ENCODE data around the gene PLCH1.

PLCH1 gene

DNA sequence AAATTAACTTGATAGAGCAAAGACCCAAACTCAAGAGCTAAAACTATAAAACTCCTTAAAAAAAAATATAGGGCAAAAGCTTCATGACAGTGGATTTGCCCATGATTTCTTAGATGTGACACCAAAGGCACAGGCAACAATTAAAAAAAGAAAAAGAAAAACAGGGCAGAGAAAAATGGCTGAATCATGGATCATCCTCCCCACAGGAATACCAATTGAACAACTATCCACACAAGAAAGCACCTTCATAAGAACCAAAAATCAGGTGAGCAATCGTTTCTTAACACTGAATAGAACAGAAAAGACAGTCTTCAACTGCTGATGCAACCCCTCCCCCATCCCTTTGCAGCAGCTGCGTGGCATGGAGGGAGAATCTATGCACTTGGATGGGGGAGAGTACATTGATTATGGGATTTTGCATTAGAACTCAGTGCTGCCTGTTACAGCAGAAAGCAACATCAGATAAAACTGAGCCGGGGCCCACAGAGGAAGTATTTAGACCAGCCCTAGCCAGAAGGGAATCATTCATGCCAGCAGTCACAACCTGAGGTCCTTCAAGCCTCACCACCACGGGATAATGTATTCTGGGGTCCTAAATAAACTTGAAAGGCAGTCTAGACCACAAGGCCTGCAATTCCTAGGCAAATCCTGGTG, 45.5 kb upstream of the PLCH1 start:
- H3K9me2 ChIP-seq (replicated peaks; ENCODE audit: control insufficient read depth, low read length), result no peaks in the 10 kb centered on the region
- no peaks in the 10 kb centered on the region for H3K9me3 ChIP-seq (ENCODE audit: control insufficient read depth, insufficient read depth, low read length)
- H3K4me1 ChIP-seq (ENCODE audit: control insufficient read depth, low read length), result peaks cover 8% of the 10 kb centered on the region
- no peak overlapping the region for H3K27ac ChIP-seq (ENCODE audit: low read depth, low read length)
- H3K27me3 ChIP-seq (ENCODE audit: control insufficient read depth, low read length), result no peaks in the 10 kb centered on the region
- H3F3A ChIP-seq (ENCODE audit: control insufficient read depth, insufficient read depth), result 0 out of 2 replicates have a peak, but pooled peaks cover under 1% of the 10 kb centered on the region
- no peaks in the 10 kb centered on the region for H3K79me2 ChIP-seq (ENCODE audit: control insufficient read depth, low read length)
- no peaks in the 10 kb centered on the region for H3K36me3 ChIP-seq (ENCODE audit: control insufficient read depth, low read length)
- H3K4me3 ChIP-seq (ENCODE audit: low read length), result no peak overlapping the region
- H3K4me2 ChIP-seq (ENCODE audit: low read length), result no peak overlapping the region
- H4K20me1 ChIP-seq (ENCODE audit: control insufficient read depth, insufficient read depth, low read depth, low read length), result no peaks in the 10 kb centered on the region
- TF ChIP-seq, protein P1, sequence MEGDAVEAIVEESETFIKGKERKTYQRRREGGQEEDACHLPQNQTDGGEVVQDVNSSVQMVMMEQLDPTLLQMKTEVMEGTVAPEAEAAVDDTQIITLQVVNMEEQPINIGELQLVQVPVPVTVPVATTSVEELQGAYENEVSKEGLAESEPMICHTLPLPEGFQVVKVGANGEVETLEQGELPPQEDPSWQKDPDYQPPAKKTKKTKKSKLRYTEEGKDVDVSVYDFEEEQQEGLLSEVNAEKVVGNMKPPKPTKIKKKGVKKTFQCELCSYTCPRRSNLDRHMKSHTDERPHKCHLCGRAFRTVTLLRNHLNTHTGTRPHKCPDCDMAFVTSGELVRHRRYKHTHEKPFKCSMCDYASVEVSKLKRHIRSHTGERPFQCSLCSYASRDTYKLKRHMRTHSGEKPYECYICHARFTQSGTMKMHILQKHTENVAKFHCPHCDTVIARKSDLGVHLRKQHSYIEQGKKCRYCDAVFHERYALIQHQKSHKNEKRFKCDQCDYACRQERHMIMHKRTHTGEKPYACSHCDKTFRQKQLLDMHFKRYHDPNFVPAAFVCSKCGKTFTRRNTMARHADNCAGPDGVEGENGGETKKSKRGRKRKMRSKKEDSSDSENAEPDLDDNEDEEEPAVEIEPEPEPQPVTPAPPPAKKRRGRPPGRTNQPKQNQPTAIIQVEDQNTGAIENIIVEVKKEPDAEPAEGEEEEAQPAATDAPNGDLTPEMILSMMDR (IDR thresholded peaks at IDR 0.05; ENCODE audit: low read depth, low read length, poor library complexity, severe bottlenecking), result no peak
- no peak for TF ChIP-seq EZH2phosphoT487 (IDR thresholded peaks at IDR 0.05; ENCODE audit: borderline replicate concordance, low read length)

DNA sequence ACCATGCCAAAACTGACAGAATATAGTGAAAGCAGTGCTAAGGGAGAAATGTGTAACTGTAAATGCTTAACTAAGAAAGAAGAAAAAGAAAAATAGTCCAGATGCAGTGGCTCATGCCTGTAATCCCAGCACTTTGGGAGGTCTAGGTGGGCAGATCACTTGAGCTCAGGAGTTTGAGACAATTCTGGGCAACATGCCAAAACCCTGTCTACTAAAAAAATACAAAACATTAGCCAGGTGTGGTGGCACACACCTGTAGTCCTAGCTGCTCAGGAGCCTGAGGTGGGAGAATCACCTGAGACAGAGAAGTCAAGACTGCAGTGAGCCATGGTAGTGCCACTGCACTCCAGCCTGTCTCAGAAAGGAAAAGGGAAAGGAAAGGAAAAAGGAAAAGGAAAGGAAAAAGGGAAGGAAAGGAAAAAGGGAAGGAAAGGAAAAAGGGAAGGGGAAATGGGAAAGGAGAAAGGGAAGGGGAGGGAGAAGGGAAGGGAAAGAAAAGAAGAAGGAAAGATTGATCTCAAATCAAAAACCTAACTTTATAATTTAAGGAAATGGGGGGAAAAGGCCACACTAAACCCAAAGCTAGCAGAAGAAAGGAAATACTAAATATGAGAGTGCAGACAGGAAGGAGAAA, 40.9 kb upstream of the PLCH1 start:
- Histone ChIP-seq H3K9me2 (replicated peaks; ENCODE audit: control insufficient read depth, low read length) (no peaks in the 10 kb centered on the region), H3K4me1 (ENCODE audit: control insufficient read depth, low read length) (peaks cover 11% of the 10 kb centered on the region), H3K4me2 (ENCODE audit: low read length) (no peak overlapping the region), H3K9me3 (ENCODE audit: control insufficient read depth, insufficient read depth, low read length) (no peaks in the 10 kb centered on the region; the same call in 1 of the 2 replicates), H3K27ac (ENCODE audit: low read depth, low read length) (no peak overlapping the region), H3K27me3 (ENCODE audit: control insufficient read depth, low read length) (no peaks in the 10 kb centered on the region), H4K20me1 (ENCODE audit: control insufficient read depth, insufficient read depth, low read depth, low read length) (no peaks in the 10 kb centered on the region), H3K79me2 (ENCODE audit: control insufficient read depth, low read length) (no peaks in the 10 kb centered on the region), H3K4me3 (ENCODE audit: low read length) (no peak overlapping the region), H3F3A (ENCODE audit: control insufficient read depth, insufficient read depth) (0 out of 2 replicates have a peak, but pooled peaks cover 2% of the 10 kb centered on the region), H3K36me3 (ENCODE audit: control insufficient read depth, low read length) (no peaks in the 10 kb centered on the region)
- TF ChIP-seq, protein P1 (IDR thresholded peaks at IDR 0.05; ENCODE audit: low read depth, low read length, poor library complexity, severe bottlenecking), result no peak
- TF ChIP-seq EZH2phosphoT487 (IDR thresholded peaks at IDR 0.05; ENCODE audit: borderline replicate concordance, low read length), result no peak

DNA sequence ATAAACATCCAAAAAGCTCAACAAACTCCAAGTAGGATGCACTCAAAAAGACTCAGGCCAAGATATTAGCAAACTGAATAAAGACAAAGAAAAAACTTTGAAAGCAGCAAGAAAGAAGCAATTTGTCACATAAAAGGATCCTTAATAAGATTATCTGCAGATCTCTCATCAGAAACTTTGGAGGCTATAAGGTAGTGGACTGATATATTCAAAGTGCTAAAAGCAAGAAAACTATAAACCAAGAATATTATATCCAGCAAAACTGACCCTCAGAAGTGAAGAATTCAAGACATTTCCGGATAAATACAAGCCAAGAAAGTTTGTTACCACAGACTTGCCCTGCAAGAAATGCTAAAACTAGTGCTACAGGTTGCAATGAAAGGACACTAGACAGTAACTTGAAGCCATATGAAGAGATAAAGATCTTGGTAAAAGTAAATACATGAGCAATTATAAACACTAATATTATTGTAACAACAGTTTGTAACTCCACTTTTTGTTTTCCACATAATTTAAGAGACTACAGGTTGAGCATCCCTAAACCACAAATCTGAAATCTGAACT, 37.6 kb upstream of the PLCH1 start:
- Histone ChIP-seq H3K27ac (ENCODE audit: low read depth, low read length) (no peak overlapping the region), H3K9me2 (replicated peaks; ENCODE audit: control insufficient read depth, low read length) (no peaks in the 10 kb centered on the region), H3K4me2 (ENCODE audit: low read length) (no peak overlapping the region), H3K9me3 (ENCODE audit: control insufficient read depth, insufficient read depth, low read length) (no peaks in the 10 kb centered on the region; the same call in 1 of the 2 replicates), H3K4me3 (ENCODE audit: low read length) (no peak overlapping the region), H3K79me2 (ENCODE audit: control insufficient read depth, low read length) (no peaks in the 10 kb centered on the region), H3K27me3 (ENCODE audit: control insufficient read depth, low read length) (no peaks in the 10 kb centered on the region), H4K20me1 (ENCODE audit: control insufficient read depth, insufficient read depth, low read depth, low read length) (no peaks in the 10 kb centered on the region), H3K4me1 (ENCODE audit: control insufficient read depth, low read length) (peaks cover 11% of the 10 kb centered on the region), H3K36me3 (ENCODE audit: control insufficient read depth, low read length) (no peaks in the 10 kb centered on the region), H3F3A (ENCODE audit: control insufficient read depth, insufficient read depth) (0 out of 2 replicates have a peak, but pooled peaks cover 2% of the 10 kb centered on the region)
- TF ChIP-seq, protein P1 (IDR thresholded peaks at IDR 0.05; ENCODE audit: low read depth, low read length, poor library complexity, severe bottlenecking), result no peak
- no peak for TF ChIP-seq EZH2phosphoT487 (IDR thresholded peaks at IDR 0.05; ENCODE audit: borderline replicate concordance, low read length)
